PC-3 (cell line): ENCODE data around the gene ING3. TPM values are rescaled to one million over a fixed set of nuclear protein-coding genes. Genes with fewer than 3 reads are reported as not detected.

Experiments used
- ATAC-seq: fragments of 200-7000 bp; cut with Tn5 transposase; 2 replicates; pipeline ENCODE4 v1.9.1; 2020; ENCODE audit warnings: mild to moderate bottlenecking, moderate library complexity
- BruUV-seq: library from RNA; stranded (reverse); fragments of 400-500 nt; replicated peaks from 2 replicates; lab custom pipeline; 2021; lab: Mats Ljungman, UMichigan
- CTCF ChIA-PET: fragments of 300-600 bp; sonication (Branson Sonifier 250); formaldehyde crosslinking; loops from one replicate; lab custom pipeline; 2022; ENCODE audit warnings: antibody characterized with exemption; lab: Charles Lee
- POLR2A ChIA-PET: fragments of 300-600 bp; sonication (Branson Sonifier 250); formaldehyde crosslinking; loops from one replicate; lab custom pipeline; 2022; ENCODE audit warnings: antibody characterized with exemption; ENCODE audit not compliant: unreplicated experiment; lab: Charles Lee
- DNase-seq: peaks from one replicate; pipeline ENCODE4 v3.0.0-alpha.2; 2015
- H2AFZ ChIP-seq: fragments of 300-600 bp; sonication (generic); 2 replicates; pipeline ENCODE4 v1.6.0; 2016; ENCODE audit warnings: antibody characterized with exemption, low read length
- H3F3A ChIP-seq: fragments of 300-600 bp; sonication (generic); one replicate; pipeline ENCODE4 v1.6.0; 2017; ENCODE audit warnings: antibody characterized with exemption, low read length, control low read depth, mild to moderate bottlenecking; ENCODE audit not compliant: unreplicated experiment
- H3K27ac ChIP-seq: fragments of 300-600 bp; sonication (generic); 2 replicates; pipeline ENCODE4 v1.5.1; 2016; ENCODE audit warnings: mild to moderate bottlenecking, low read length
- H3K27me3 ChIP-seq: fragments of 300-600 bp; sonication (generic); 2 replicates; pipeline ENCODE4 v1.6.1; 2016; ENCODE audit warnings: low read length, mixed read lengths
- H3K36me3 ChIP-seq: fragments of 300-600 bp; sonication (generic); 2 replicates; pipeline ENCODE4 v1.6.1; 2016; ENCODE audit warnings: low read depth, mixed run types, low read length, mixed read lengths
- H3K4me1 ChIP-seq: fragments of 300-600 bp; sonication (generic); 2 replicates; pipeline ENCODE4 v1.5.1; 2016; ENCODE audit warnings: low read length; ENCODE audit not compliant: insufficient read depth
- H3K4me2 ChIP-seq: fragments of 300-600 bp; sonication (generic); 2 replicates; pipeline ENCODE4 v1.6.0; 2016; ENCODE audit warnings: low read length
- H3K4me3 ChIP-seq: fragments of 300-600 bp; sonication (generic); 2 replicates; pipeline ENCODE4 v1.5.1; 2016; ENCODE audit warnings: mild to moderate bottlenecking, low read length, mixed read lengths
- H3K79me2 ChIP-seq: fragments of 300-600 bp; sonication (generic); 2 replicates; pipeline ENCODE4 v1.6.1; 2017; ENCODE audit warnings: low read length, mixed read lengths
- H3K9ac ChIP-seq: fragments of 300-600 bp; sonication (generic); 2 replicates; pipeline ENCODE4 v1.6.0; 2016; ENCODE audit warnings: mild to moderate bottlenecking, low read length
- H3K9me2 ChIP-seq: fragments of 300-600 bp; sonication (generic); replicated peaks from 2 replicates; pipeline ENCODE4 v1.6.1; 2016; ENCODE audit warnings: mixed run types, low read length, mixed read lengths
- H3K9me3 ChIP-seq: fragments of 300-600 bp; sonication (generic); 2 replicates; pipeline ENCODE4 v1.6.1; 2016; ENCODE audit warnings: low read length, mixed read lengths
- H4K20me1 ChIP-seq: fragments of 300-600 bp; sonication (generic); 2 replicates; pipeline ENCODE4 v1.6.1; 2016; ENCODE audit warnings: low read length, mixed read lengths
- EZH2 ChIP-seq: fragments of 300-600 bp; sonication (generic); IDR thresholded peaks from one replicate; pipeline ENCODE4 v1.6.1; 2017; ENCODE audit warnings: antibody characterized with exemption, mild to moderate bottlenecking, low read length; ENCODE audit not compliant: unreplicated experiment
- EZH2phosphoT487 ChIP-seq: fragments of 300-600 bp; sonication (generic); IDR thresholded peaks from 2 replicates; pipeline ENCODE4 v1.6.1; 2018; ENCODE audit warnings: mild to moderate bottlenecking, antibody characterized with exemption, low read length, borderline replicate concordance
- intact Hi-C: fragments of 100-400 bp; cut with micrococcal nuclease; formaldehyde crosslinking; loops from 2 replicates; pipeline ENCODE4 v1.9.0; 2023
- total RNA-seq: library from RNA; depleted of rRNA; stranded (reverse); fragments of >200 nt; gene quantifications from 2 replicates; pipeline ENCODE4 v1.2.3, GENCODE V29; 2014
- TF ChIP-seq, protein P1 (sequence below): fragments of 300-600 bp; sonication (generic); conservative IDR thresholded peaks from 2 replicates; pipeline ENCODE4 v1.5.1; 2017; ENCODE audit warnings: antibody characterized with exemption, low read depth, mild to moderate bottlenecking, low read length

The ING3 gene
- total RNA-seq, 1 experiment from 2014 or later, result 12.8 TPM

DNA sequence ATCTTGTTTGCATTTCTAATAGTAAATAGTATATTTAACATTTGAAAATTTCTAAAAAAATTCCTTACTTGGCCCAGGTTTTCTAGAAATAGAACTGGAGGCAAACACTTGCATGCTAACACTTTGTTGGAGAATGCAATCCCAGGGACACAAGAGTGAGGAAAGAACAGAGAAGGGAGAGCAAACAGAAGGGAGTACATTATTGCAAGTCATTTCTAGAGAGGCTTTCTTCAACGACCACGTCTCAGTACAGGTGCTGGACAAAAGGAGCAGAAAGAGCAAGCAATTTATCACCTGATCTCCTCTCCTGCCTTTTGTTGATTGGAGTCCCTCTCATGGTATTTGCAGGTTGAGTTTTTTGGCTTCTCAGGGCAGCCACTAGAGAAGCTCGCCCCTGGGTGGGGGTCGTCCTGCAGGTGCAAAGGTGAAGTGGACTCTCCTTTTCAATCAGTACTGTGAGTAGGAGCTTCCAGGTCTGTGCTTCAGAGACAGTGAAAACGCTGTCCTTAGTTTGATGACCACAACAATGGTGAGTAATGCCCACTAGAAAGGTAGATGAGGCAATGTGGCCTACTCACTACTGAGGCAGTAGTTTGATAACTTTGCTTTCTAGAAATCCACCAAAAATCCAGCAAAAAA is 43.1 kb downstream of the ING3 start:
- ATAC-seq, result no peak
- H3K79me2 ChIP-seq, result no peaks in the 10 kb centered on the region
- H3F3A ChIP-seq, result no peaks in the 10 kb centered on the region
- H3K4me2 ChIP-seq, result no peak overlapping the region
- H4K20me1 ChIP-seq, result no peaks in the 10 kb centered on the region
- TF ChIP-seq EZH2, result no peak
- TF ChIP-seq, protein P1, sequence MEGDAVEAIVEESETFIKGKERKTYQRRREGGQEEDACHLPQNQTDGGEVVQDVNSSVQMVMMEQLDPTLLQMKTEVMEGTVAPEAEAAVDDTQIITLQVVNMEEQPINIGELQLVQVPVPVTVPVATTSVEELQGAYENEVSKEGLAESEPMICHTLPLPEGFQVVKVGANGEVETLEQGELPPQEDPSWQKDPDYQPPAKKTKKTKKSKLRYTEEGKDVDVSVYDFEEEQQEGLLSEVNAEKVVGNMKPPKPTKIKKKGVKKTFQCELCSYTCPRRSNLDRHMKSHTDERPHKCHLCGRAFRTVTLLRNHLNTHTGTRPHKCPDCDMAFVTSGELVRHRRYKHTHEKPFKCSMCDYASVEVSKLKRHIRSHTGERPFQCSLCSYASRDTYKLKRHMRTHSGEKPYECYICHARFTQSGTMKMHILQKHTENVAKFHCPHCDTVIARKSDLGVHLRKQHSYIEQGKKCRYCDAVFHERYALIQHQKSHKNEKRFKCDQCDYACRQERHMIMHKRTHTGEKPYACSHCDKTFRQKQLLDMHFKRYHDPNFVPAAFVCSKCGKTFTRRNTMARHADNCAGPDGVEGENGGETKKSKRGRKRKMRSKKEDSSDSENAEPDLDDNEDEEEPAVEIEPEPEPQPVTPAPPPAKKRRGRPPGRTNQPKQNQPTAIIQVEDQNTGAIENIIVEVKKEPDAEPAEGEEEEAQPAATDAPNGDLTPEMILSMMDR, result no peak
- H3K9me2 ChIP-seq, result no peaks in the 10 kb centered on the region
- H2AFZ ChIP-seq, result no peak overlapping the region
- no TSS peak for BruUV-seq
- H3K4me1 ChIP-seq, result peaks cover 48% of the 10 kb centered on the region
- ChIA-PET CTCF (no interaction called here), POLR2A (no interaction called here)
- H3K27me3 ChIP-seq, result no peaks in the 10 kb centered on the region
- H3K27ac ChIP-seq, result no peak overlapping the region
- DNase-seq, result peak; percentile 31
- H3K9me3 ChIP-seq, result no peaks in the 10 kb centered on the region
- no peak overlapping the region for H3K9ac ChIP-seq
- no peak overlapping the region for H3K4me3 ChIP-seq
- no peaks in the 10 kb centered on the region for H3K36me3 ChIP-seq
- intact Hi-C loops, result no loop called here

- H2AFZ ChIP-seq, result no peak overlapping the region
- no peak overlapping the region for H3K9ac ChIP-seq
- ChIA-PET CTCF (no interaction called here), POLR2A (no interaction called here)
- H3F3A ChIP-seq, result no peaks in the 10 kb centered on the region
- no peak overlapping the region for H3K4me2 ChIP-seq
- ATAC-seq (no peak), DNase-seq (no peak)
- no peaks in the 10 kb centered on the region for H3K9me3 ChIP-seq
- no peak overlapping the region for H3K27ac ChIP-seq
- no peaks in the 10 kb centered on the region for H4K20me1 ChIP-seq
- no peaks in the 10 kb centered on the region for H3K79me2 ChIP-seq
- TF ChIP-seq EZH2phosphoT487 (no peak), EZH2 (no peak)
- TF ChIP-seq, protein P1, result no peak
- BruUV-seq, result no TSS peak
- peaks cover 38% of the 10 kb centered on the region for H3K4me1 ChIP-seq
- H3K4me3 ChIP-seq, result no peak overlapping the region
- no peaks in the 10 kb centered on the region for H3K36me3 ChIP-seq
- intact Hi-C loops, result no loop called here
- no peaks in the 10 kb centered on the region for H3K27me3 ChIP-seq
- H3K9me2 ChIP-seq, result no peaks in the 10 kb centered on the region
These were observed 44.2 kb downstream of the ING3 start for GRCh38 chr7:120994512-120995410.
